MG63 (cell line): ENCODE results near the gene PPP2R5B. TPM values are rescaled to one million over a fixed set of nuclear protein-coding genes. Genes with fewer than 3 reads are reported as not detected.
"Not testable (repeated sequence)": the region's sequence is repeated elsewhere in the genome, so short reads cannot be mapped to it uniquely, and the experiment has no call there.

Source experiments
- DNase-seq: peaks from one replicate; pipeline ENCODE4 v3.0.0-alpha.2; 2020
- H3K27me3 ChIP-seq: fragments of 250-450 bp; sonication (Bioruptor Pico); 2 replicates; pipeline ENCODE4 v1.5.1; 2020; ENCODE audit warnings: mild to moderate bottlenecking, moderate library complexity
- H3K36me3 ChIP-seq: fragments of 250-450 bp; sonication (Bioruptor Pico); 2 replicates; pipeline ENCODE4 v1.5.1; 2020; ENCODE audit warnings: mild to moderate bottlenecking, moderate library complexity
- H3K4me3 ChIP-seq: fragments of 250-450 bp; sonication (Bioruptor Pico); 2 replicates; pipeline ENCODE4 v1.5.1; 2020; ENCODE audit warnings: mild to moderate bottlenecking, moderate library complexity
- H3K9me3 ChIP-seq: fragments of 250-450 bp; sonication (Bioruptor Pico); 2 replicates; pipeline ENCODE4 v1.5.1; 2020; ENCODE audit warnings: mild to moderate bottlenecking, moderate library complexity
- total RNA-seq: library from RNA; depleted of rRNA; stranded (reverse); fragments of >200 nt; shearing (Covaris generic); gene quantifications from 2 replicates; pipeline ENCODE4 v1.2.3, GENCODE V29; 2014; ENCODE audit warnings: low replicate concordance; rRNA removed

The PPP2R5B gene
- total RNA-seq, 1 experiment from 2014 or later, result 8.8 TPM

DNA sequence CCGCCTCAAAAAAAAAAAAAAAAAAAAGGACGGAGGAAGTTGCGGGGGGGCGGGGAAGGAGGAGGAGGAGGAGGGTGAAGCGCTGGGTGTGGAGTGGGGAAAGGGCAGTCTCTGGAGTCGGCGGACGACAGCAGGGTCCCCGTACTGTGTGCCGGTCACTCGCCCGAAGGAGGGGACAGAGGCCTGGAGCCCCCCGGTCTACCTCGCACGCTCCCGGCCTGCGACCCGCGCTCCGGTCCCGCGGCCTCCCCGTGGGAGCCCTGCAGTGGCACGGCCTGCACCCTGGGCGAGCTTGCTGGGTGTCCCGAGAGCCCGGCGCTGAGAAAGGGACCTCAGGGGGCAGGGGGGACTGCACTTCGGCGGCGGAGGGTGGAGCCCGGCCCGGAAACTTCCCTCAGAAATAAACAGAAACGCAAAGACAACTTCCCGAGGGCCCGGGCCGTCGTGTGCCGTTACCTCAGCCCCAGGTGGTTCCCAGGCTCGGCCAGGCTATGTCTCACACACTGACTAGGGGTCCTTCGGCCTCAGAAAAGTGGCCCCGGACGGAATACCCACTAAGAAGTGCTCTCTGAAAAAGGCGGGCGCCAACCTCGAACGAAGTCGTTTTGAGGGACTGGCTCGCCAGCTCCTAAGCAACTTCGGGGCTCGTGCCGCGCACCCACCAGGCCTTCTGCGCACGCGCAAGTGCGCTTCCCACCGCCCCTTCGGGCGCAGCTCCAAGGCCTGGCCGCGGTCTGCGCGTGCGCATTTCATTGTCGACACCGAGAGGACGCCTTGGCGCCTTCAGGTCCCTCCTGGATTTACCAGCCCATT is 47.1 kb downstream of the PPP2R5B start, which contains the start of gene MAJIN:
Gene MAJIN, minus strand, starts transcription at position 688 of the 813 bp plus-strand sequence. CDS start 12,703 bp downstream, outside the sequence.
- Histone ChIP-seq H3K9me3 (no peaks in the 10 kb centered on the region), H3K36me3 (no peaks in the 10 kb centered on the region), H3K4me3 (no peak within 1 kb of the TSS), H3K27me3 (no peaks in the 10 kb centered on the region)
- DNase-seq, result no peak

DNA sequence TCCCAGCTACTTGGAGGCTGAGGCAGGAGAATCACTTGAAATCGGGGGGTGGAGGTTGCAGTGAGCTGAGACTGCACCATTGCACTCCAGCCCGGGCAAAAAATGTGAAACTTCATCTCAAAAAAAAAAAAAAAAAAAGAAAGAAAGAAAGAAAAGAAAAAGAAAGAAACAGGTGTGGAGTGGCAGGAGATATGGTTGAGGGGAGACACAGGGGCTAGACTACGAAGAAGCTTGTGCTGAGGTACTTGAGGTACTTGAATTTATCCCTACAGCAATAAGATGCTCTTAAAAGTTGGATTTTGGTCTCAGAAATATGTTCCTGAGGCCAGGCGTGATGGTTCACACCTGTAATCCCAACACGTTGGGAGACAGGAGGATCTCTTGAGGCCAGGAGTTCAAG is 49.6 kb downstream of the PPP2R5B start:
- H3K27me3 ChIP-seq, result no peaks in the 10 kb centered on the region
- no peak overlapping the region for H3K4me3 ChIP-seq
- no peaks in the 10 kb centered on the region for H3K36me3 ChIP-seq
- DNase-seq, result no peak
- H3K9me3 ChIP-seq, result no peaks in the 10 kb centered on the region

- Histone ChIP-seq H3K4me3 (no peak overlapping the region), H3K36me3 (no peaks in the 10 kb centered on the region), H3K9me3 (no peaks in the 10 kb centered on the region), H3K27me3 (no peaks in the 10 kb centered on the region)
- DNase-seq, result no peak
These were observed 52.2 kb downstream of the PPP2R5B start for GRCh38 chr11:64976651-64977050.

- DNase-seq, H3K27me3 ChIP-seq, H3K9me3 ChIP-seq, H3K36me3 ChIP-seq, H3K4me3 ChIP-seq: not testable (repeated sequence)
These were observed 58.9 kb downstream of the PPP2R5B start for GRCh38 chr11:64983339-64983738.

Other genes starting within 250 kb of the PPP2R5B start
- 4.2 and 12.7 TPM in 2 replicates for gene NRXN2, start 201.5 kb upstream of the PPP2R5B start, total RNA-seq
- not detected in 2 replicates for gene RASGRP2, start 180.5 kb upstream of the PPP2R5B start, total RNA-seq
- gene PYGM, start 164.7 kb upstream of the PPP2R5B start, total RNA-seq, result not detected in 2 replicates
- 70.1 and 72.2 TPM in 2 replicates for gene SF1, start 146.1 kb upstream of the PPP2R5B start, total RNA-seq
- gene MAP4K2, start 121.5 kb upstream of the PPP2R5B start, total RNA-seq, result 6.2 and 14.8 TPM in 2 replicates
- 9.2 and 13.3 TPM in 2 replicates for gene MEN1, start 114.1 kb upstream of the PPP2R5B start, total RNA-seq
- 0.07 and 0.36 TPM in 2 replicates for gene CDC42BPG, start 80.0 kb upstream of the PPP2R5B start, total RNA-seq
- gene EHD1, start 46.1 kb upstream of the PPP2R5B start, total RNA-seq, result 62.9 and 64.8 TPM in 2 replicates
- 4.6 and 18.6 TPM in 2 replicates for gene ATG2A, start 7.5 kb upstream of the PPP2R5B start, total RNA-seq
- gene GPHA2, start 11.2 kb downstream of the PPP2R5B start, total RNA-seq, result not detected in 2 replicates
- not detected in 2 replicates for gene MAJIN, start 47.4 kb downstream of the PPP2R5B start, total RNA-seq
- gene BATF2, start 72.3 kb downstream of the PPP2R5B start, total RNA-seq, result 1.3 TPM in 1 of 2 replicates, not detected in the other
- 170 and 249 TPM in 2 replicates for gene ARL2, start 89.5 kb downstream of the PPP2R5B start, total RNA-seq
- gene SNX15, start 102.8 kb downstream of the PPP2R5B start, total RNA-seq, result 11.2 and 18.5 TPM in 2 replicates
- gene SAC3D1, start 116.5 kb downstream of the PPP2R5B start, total RNA-seq, result 42.1 and 54.8 TPM in 2 replicates
- gene NAALADL1, start 133.9 kb downstream of the PPP2R5B start, total RNA-seq, result not detected in 2 replicates
- 42.5 and 43.5 TPM in 2 replicates for gene CDCA5, start 159.4 kb downstream of the PPP2R5B start, total RNA-seq
- gene ZFPL1, start 159.5 kb downstream of the PPP2R5B start, total RNA-seq, result 70.2 and 88.7 TPM in 2 replicates
- 60.9 and 117 TPM in 2 replicates for gene VPS51, start 171.5 kb downstream of the PPP2R5B start, total RNA-seq
- gene TM7SF2, start 187.2 kb downstream of the PPP2R5B start, total RNA-seq, result 3.5 and 10.9 TPM in 2 replicates
- 12.0 and 14.4 TPM in 2 replicates for gene ZNHIT2, start 193.0 kb downstream of the PPP2R5B start, total RNA-seq
- gene FAU, start 197.4 kb downstream of the PPP2R5B start, total RNA-seq, result 283 and 364 TPM in 2 replicates
- 74.4 and 79.4 TPM in 2 replicates for gene MRPL49, start 197.6 kb downstream of the PPP2R5B start, total RNA-seq
- gene SYVN1, start 209.8 kb downstream of the PPP2R5B start, total RNA-seq, result 0.91 and 18.3 TPM in 2 replicates
- gene SPDYC, start 245.5 kb downstream of the PPP2R5B start, total RNA-seq, result not detected in 2 replicates